Loucy (cell line): ENCODE data around the gene FZD10.

ENCODE experiments used
- H2AFZ ChIP-seq: fragments of 200-600 bp; sonication (generic); 2 replicates; pipeline ENCODE4 v1.6.0; 2016; ENCODE audit warnings: antibody characterized with exemption, mild to moderate bottlenecking, low read length, moderate library complexity
- H3F3A ChIP-seq: fragments of 200-600 bp; 2 replicates; pipeline ENCODE4 v1.6.0; 2016; ENCODE audit warnings: antibody characterized with exemption, low read depth, mild to moderate bottlenecking
- H3K27me3 ChIP-seq: fragments of 200-600 bp; sonication (generic); 2 replicates; pipeline ENCODE4 v1.6.1; 2014; ENCODE audit warnings: low read length, mild to moderate bottlenecking; ENCODE audit not compliant: insufficient read depth, poor library complexity, severe bottlenecking
- H3K36me3 ChIP-seq: fragments of 200-600 bp; sonication (generic); 2 replicates; pipeline ENCODE4 v1.6.1; 2016; ENCODE audit warnings: low read length; ENCODE audit not compliant: insufficient read depth
- H3K4me1 ChIP-seq: fragments of 200-600 bp; sonication (generic); 2 replicates; pipeline ENCODE4 v1.5.1; 2014; ENCODE audit warnings: low read length, mild to moderate bottlenecking; ENCODE audit not compliant: insufficient read depth, poor library complexity, severe bottlenecking
- H3K4me2 ChIP-seq: fragments of 200-600 bp; sonication (generic); 2 replicates; pipeline ENCODE4 v1.6.0; 2014; ENCODE audit warnings: antibody characterized with exemption, low read length, low read depth, mild to moderate bottlenecking; ENCODE audit not compliant: poor library complexity, severe bottlenecking
- H3K4me3 ChIP-seq: fragments of 200-600 bp; sonication (generic); 2 replicates; pipeline ENCODE4 v1.5.1; 2014; ENCODE audit warnings: low read length, mild to moderate bottlenecking, mixed read lengths; ENCODE audit not compliant: poor library complexity, severe bottlenecking
- H3K79me2 ChIP-seq: fragments of 200-600 bp; sonication (generic); 2 replicates; pipeline ENCODE4 v1.6.1; 2014; ENCODE audit warnings: low read length; ENCODE audit not compliant: insufficient read depth
- H3K9ac ChIP-seq: fragments of 200-600 bp; sonication (generic); 2 replicates; pipeline ENCODE4 v1.6.0; 2014; ENCODE audit warnings: mild to moderate bottlenecking, low read depth, low read length, moderate library complexity; ENCODE audit not compliant: poor library complexity, severe bottlenecking
- H3K9me2 ChIP-seq: fragments of 200-600 bp; sonication (generic); replicated peaks from 2 replicates; pipeline ENCODE4 v1.6.1; 2016; ENCODE audit warnings: low read depth, low read length, mixed read lengths
- H3K9me3 ChIP-seq: fragments of 200-600 bp; sonication (generic); 2 replicates; pipeline ENCODE4 v1.6.1; 2014; ENCODE audit warnings: mild to moderate bottlenecking, antibody characterized with exemption, low read length, low read depth; ENCODE audit not compliant: insufficient read depth
- H4K20me1 ChIP-seq: fragments of 200-600 bp; sonication (generic); 2 replicates; pipeline ENCODE4 v1.6.0; 2014; ENCODE audit warnings: antibody characterized with exemption, low read length, mild to moderate bottlenecking; ENCODE audit not compliant: insufficient read depth, poor library complexity, severe bottlenecking
- CTCF ChIP-seq: fragments of 200-600 bp; sonication (generic); conservative IDR thresholded peaks from 2 replicates; pipeline ENCODE4 v1.5.1; 2014; ENCODE audit warnings: mild to moderate bottlenecking, antibody characterized with exemption, low read length
- EZH2phosphoT487 ChIP-seq: fragments of 200-600 bp; IDR thresholded peaks from 2 replicates; pipeline ENCODE4 v1.6.1; 2018; ENCODE audit warnings: antibody characterized with exemption, mild to moderate bottlenecking, moderate library complexity, borderline replicate concordance

FZD10 gene

GRCh38 chr12:130156652-130157275, 5.5 kb upstream of the FZD10 start:
- Histone ChIP-seq H3F3A (no peaks in the 10 kb centered on the region), H3K9ac (no peak overlapping the region)
- TF ChIP-seq EZH2phosphoT487 (no peak), CTCF (no peak)

GRCh38 chr12:130157998-130158753, 4.1 kb upstream of the FZD10 start:
- Histone ChIP-seq H3K79me2 (no peaks in the 10 kb centered on the region), H3K4me1 (no peaks in the 10 kb centered on the region), H2AFZ (no peak overlapping the region), H4K20me1 (no peaks in the 10 kb centered on the region), H3K36me3 (no peaks in the 10 kb centered on the region), H3K9me3 (no peaks in the 10 kb centered on the region), H3K9ac (no peak overlapping the region), H3K4me2 (no peak overlapping the region), H3K9me2 (no peaks in the 10 kb centered on the region), H3K4me3 (no peak overlapping the region), H3K27me3 (peaks cover 9% of the 10 kb centered on the region), H3F3A (no peaks in the 10 kb centered on the region)
- no peak for TF ChIP-seq EZH2phosphoT487
- TF ChIP-seq CTCF: no peak

More at GRCh38 chr12:130156652-130157275, 5.5 kb upstream of the FZD10 start:
- Histone ChIP-seq H3K27me3 (peaks cover 16% of the 10 kb centered on the region), H3K9me2 (no peaks in the 10 kb centered on the region), H3K4me3 (no peak overlapping the region), H2AFZ (no peak overlapping the region), H3K79me2 (no peaks in the 10 kb centered on the region), H3K4me1 (no peaks in the 10 kb centered on the region), H3K36me3 (no peaks in the 10 kb centered on the region), H3K4me2 (no peak overlapping the region), H4K20me1 (no peaks in the 10 kb centered on the region), H3K9me3 (no peaks in the 10 kb centered on the region)

GRCh38 chr12:130158754-130159059, 3.6 kb upstream of the FZD10 start:
- TF ChIP-seq EZH2phosphoT487: no peak
- no peak for TF ChIP-seq CTCF
- no peak overlapping the region for H3K4me3 ChIP-seq
- H2AFZ ChIP-seq: no peak overlapping the region
- no peaks in the 10 kb centered on the region for H3F3A ChIP-seq
- H3K36me3 ChIP-seq: no peaks in the 10 kb centered on the region
- no peaks in the 10 kb centered on the region for H3K79me2 ChIP-seq
- H3K27me3 ChIP-seq: peaks cover 8% of the 10 kb centered on the region
- no peak overlapping the region for H3K9ac ChIP-seq
- no peaks in the 10 kb centered on the region for H3K9me3 ChIP-seq
- H3K4me2 ChIP-seq: no peak overlapping the region
- H3K4me1 ChIP-seq: no peaks in the 10 kb centered on the region
- no peaks in the 10 kb centered on the region for H3K9me2 ChIP-seq
- no peaks in the 10 kb centered on the region for H4K20me1 ChIP-seq
